ENCODE data around the gene RPL36. TPM values are rescaled to one million over a fixed set of nuclear protein-coding genes. Genes with fewer than 3 reads are reported as not detected.

RPL36 gene
- total and polyA plus RNA-seq, 9 of the 15 experiments (the other 6 are each of a cell fraction or from before 2014, with no cell fraction given): 350 to 3,412 (median 1,507) TPM

- POLR2A ChIA-PET: interaction anchor here (0.6 to 4.7 kb wide), 13 partner anchors 8 to 214 kb away, joined by 3 to 34 read pairs (median 5); partner anchors contain the start of genes CATSPERD, LONP1 and RPL36
- no peak overlapping the region for H3K4me2 ChIP-seq (ENCODE audit: insufficient read depth, low read length)
- intact Hi-C loops (cut with micrococcal nuclease): no loop called here
These were observed 17.8 kb downstream of the RPL36 start for GRCh38 chr19:5707576-5708575.

More at GRCh38 chr19:5707576-5708575, 17.8 kb downstream of the RPL36 start:
- Histone ChIP-seq H3K9me1 (ENCODE audit: control insufficient read depth, insufficient read depth, low read length) (peaks cover 5% of the 10 kb centered on the region), H4K20me1 (replicated peaks; ENCODE audit: control insufficient read depth, insufficient read depth, low read length) (0 out of 2 replicates have a peak, but pooled peaks cover 4% of the 10 kb centered on the region), H3K79me2 (ENCODE audit: control insufficient read depth, insufficient read depth, low read length) (peaks cover 15% of the 10 kb centered on the region), H3K4me1 (replicated peaks in 1 of 2; ENCODE audit: control insufficient read depth in 2 of 2, insufficient read depth in 2 of 2, low read length in 2 of 2) (peaks cover 0 to 28% of the 10 kb centered on the region in 2 experiments; a peak in 2 of 5 replicates), H3K27me3 (ENCODE audit: control insufficient read depth in 2 of 2, insufficient read depth in 2 of 2, low read length in 2 of 2) (no peaks in the 10 kb centered on the region), H3K36me3 (ENCODE audit: control insufficient read depth, insufficient read depth, low read length) (peaks cover 93% of the 10 kb centered on the region; the same call in 2 of the 3 replicates), H3K27ac (ENCODE audit: extremely low read depth, low read depth, low read length) (no peak overlapping the region), H3K9me3 (replicated peaks; ENCODE audit: control insufficient read depth, insufficient read depth, low read depth, low read length) (no peaks in the 10 kb centered on the region), H3K4me3 (no peak overlapping the region), H3K9ac (ENCODE audit: insufficient read depth in 1 of 2, low read depth in 2 of 2, low read length in 2 of 2) (peak overlapping the region in 1 of 2 experiments; percentile 7; a peak in 1 of 4 replicates), H2AFZ (ENCODE audit: low read depth, low read length) (no peak overlapping the region)
- ATAC-seq (peak; percentile 9), FAIRE-seq (no peak), DNase-seq (ENCODE audit: extremely low read depth in 1 of 4, low spot score in 3 of 4) (peak in 2 of 4 experiments; percentile 29 to 38)
- in situ Hi-C loops (cut with MboI): no loop called here
- WGBS (ENCODE audit: insufficient coverage, low coverage, missing lambda C conversion rate): 94% methylated on average over 30 of the region's 37 CpGs
- peak; percentile 65; the same call in 1 of the 2 replicates for TF ChIP-seq POLR2AphosphoS2 (IDR thresholded peaks at IDR 0.05; ENCODE audit: low read length)
- no peak for TF ChIP-seq HDAC2 (IDR thresholded peaks at IDR 0.05)
- peak; percentile 71 for TF ChIP-seq RBFOX2 (IDR thresholded peaks at IDR 0.05; ENCODE audit: low read depth, low read length)
- TF ChIP-seq RBM25 (IDR thresholded peaks at IDR 0.05; ENCODE audit: low read depth, low read length, severe bottlenecking): no peak
- peak; percentile 40 for TF ChIP-seq PCBP1 (IDR thresholded peaks at IDR 0.05; ENCODE audit: low read depth, low read length, poor library complexity, severe bottlenecking)
- TF ChIP-seq POLR2A (conservative IDR thresholded peaks at IDR 0.05): 0 out of 2 replicates have a peak, but pooled peaks have one; percentile 19
- peak; percentile 68 for TF ChIP-seq POLR2G (IDR thresholded peaks at IDR 0.05; ENCODE audit: low read depth, low read length)
- TF ChIP-seq ZNF511 (CRISPR knock-in tag; IDR thresholded peaks at IDR 0.05): no peak
- TF ChIP-seq MITF (IDR thresholded peaks at IDR 0.05): no peak
- TF ChIP-seq TAF15 (IDR thresholded peaks at IDR 0.05; ENCODE audit: low read depth, low read length): no peak
- no peak for TF ChIP-seq THAP12 (CRISPR knock-in tag; IDR thresholded peaks at IDR 0.05)
- no TSS peak for BruUV-seq (replicated peaks)
- CTCF ChIA-PET (ENCODE audit: low intra/inter-chr PET ratio): no interaction called here

Measured in K562 (cell line).